SKM-1 (cell line): ENCODE measurements around the gene OSBP2.
"Not testable (repeated sequence)": the region's sequence is repeated elsewhere in the genome, so short reads cannot be mapped to it uniquely, and the experiment has no call there.

ENCODE experiments used
- DNase-seq: peaks from one replicate; lab custom pipeline; 2025; ENCODE audit not compliant: unreplicated experiment; lab: John Stamatoyannopoulos, UW

The OSBP2 gene

GRCh38 chr22:30718491-30718890 lies 23.8 kb downstream of the OSBP2 start:
- DNase-seq = no peak

GRCh38 chr22:30718938-30719337 lies 24.3 kb downstream of the OSBP2 start:
- DNase-seq = no peak

GRCh38 chr22:30720263-30720837 lies 25.7 kb downstream of the OSBP2 start:
- DNase-seq = no peak

GRCh38 chr22:30721741-30722140 lies 27.1 kb downstream of the OSBP2 start:
- DNase-seq = no peak

GRCh38 chr22:30728826-30729225 lies 34.2 kb downstream of the OSBP2 start:
- no peak for DNase-seq

- no peak for DNase-seq
These were observed 37.0 kb downstream of the OSBP2 start for GRCh38 chr22:30731658-30732057.

- no peak for DNase-seq
These were observed 37.8 kb downstream of the OSBP2 start for GRCh38 chr22:30732426-30732825.

- peak; percentile 23 for DNase-seq
These were observed 38.5 kb downstream of the OSBP2 start for GRCh38 chr22:30733181-30733631.

- not testable (repeated sequence) for DNase-seq
These were observed 45.3 kb downstream of the OSBP2 start for GRCh38 chr22:30740007-30740406.

GRCh38 chr22:30740511-30740910 lies 45.8 kb downstream of the OSBP2 start:
- DNase-seq = not testable (repeated sequence)

- DNase-seq = no peak
These were observed 47.9 kb downstream of the OSBP2 start for GRCh38 chr22:30742291-30743256.

GRCh38 chr22:30743257-30744020 lies 48.8 kb downstream of the OSBP2 start:
- DNase-seq = no peak

GRCh38 chr22:30744224-30744623 lies 49.5 kb downstream of the OSBP2 start:
- no peak for DNase-seq

- no peak for DNase-seq
These were observed 52.8 kb downstream of the OSBP2 start for GRCh38 chr22:30747493-30747892.

- DNase-seq = no peak
These were observed 54.6 kb downstream of the OSBP2 start for GRCh38 chr22:30749272-30749671.

GRCh38 chr22:30749849-30750248 lies 55.2 kb downstream of the OSBP2 start:
- no peak for DNase-seq

GRCh38 chr22:30751529-30751928 lies 56.9 kb downstream of the OSBP2 start:
- DNase-seq = no peak

- DNase-seq = no peak
These were observed 58.1 kb downstream of the OSBP2 start for GRCh38 chr22:30752771-30753170.

GRCh38 chr22:30753701-30754100 lies 59.0 kb downstream of the OSBP2 start:
- no peak for DNase-seq

- no peak for DNase-seq
These were observed 59.8 kb downstream of the OSBP2 start for GRCh38 chr22:30754521-30754920.

GRCh38 chr22:30754971-30755758 lies 60.5 kb downstream of the OSBP2 start:
- DNase-seq = no peak
